Caco-2 (cell line): Measurements from ENCODE around the gene MYL12A. TPM values are rescaled to one million over a fixed set of nuclear protein-coding genes. Genes with fewer than 3 reads are reported as not detected.

Experiments used
- BruUV-seq: library from RNA; stranded (reverse); fragments of 400-500 nt; replicated peaks from 2 replicates; lab custom pipeline; 2021; lab: Mats Ljungman, UMichigan
- CTCF ChIA-PET: fragments of 300-600 bp; sonication (Branson Sonifier 250); formaldehyde crosslinking; loops from one replicate; lab custom pipeline; 2022; ENCODE audit warnings: antibody characterized with exemption; lab: Charles Lee
- POLR2A ChIA-PET: fragments of 300-600 bp; sonication (Branson Sonifier 250); formaldehyde crosslinking; loops from one replicate; lab custom pipeline; 2022; ENCODE audit warnings: antibody characterized with exemption; lab: Charles Lee
- DNase-seq, 2 experiments: peaks; one replicate each; pipeline versions ENCODE4 v3.0.0 to v3.0.0-alpha.2; 2020 to 2022
- H3K27me3 ChIP-seq: replicated peaks from 2 replicates; pipeline ENCODE4 v1.6.0; 2011; ENCODE audit warnings: low read length; ENCODE audit not compliant: control insufficient read depth, insufficient read depth
- H3K36me3 ChIP-seq: 2 replicates; pipeline ENCODE4 v1.5.1; 2011; ENCODE audit warnings: low read length; ENCODE audit not compliant: control insufficient read depth, insufficient read depth
- H3K4me1 ChIP-seq: fragments of 250-450 bp; sonication (Bioruptor Pico); 2 replicates; pipeline ENCODE4 v1.5.1; 2020; ENCODE audit warnings: mild to moderate bottlenecking
- H3K4me3 ChIP-seq: 2 replicates; pipeline ENCODE4 v1.5.1; 2011; ENCODE audit warnings: low read depth, mild to moderate bottlenecking, control low read depth, low read length
- H3K9me3 ChIP-seq: fragments of 250-450 bp; sonication (Bioruptor Pico); 2 replicates; pipeline ENCODE4 v1.5.1; 2020; ENCODE audit warnings: mild to moderate bottlenecking, moderate library complexity
- H3K27ac Mint-ChIP-seq: one replicate; pipeline ENCODE4 v1.8.0; 2022; ENCODE audit warnings: mixed read lengths; ENCODE audit not compliant: unreplicated experiment
- H3K27me3 Mint-ChIP-seq: one replicate; pipeline ENCODE4 v1.8.0; 2022; ENCODE audit warnings: mixed read lengths; ENCODE audit not compliant: insufficient read depth, unreplicated experiment
- H3K36me3 Mint-ChIP-seq: one replicate; pipeline ENCODE4 v1.8.0; 2022; ENCODE audit warnings: mild to moderate bottlenecking, mixed read lengths; ENCODE audit not compliant: insufficient read depth, unreplicated experiment
- H3K4me1 Mint-ChIP-seq: one replicate; pipeline ENCODE4 v1.8.0; 2022; ENCODE audit warnings: low read depth, mixed read lengths; ENCODE audit not compliant: unreplicated experiment
- H3K4me3 Mint-ChIP-seq: one replicate; pipeline ENCODE4 v1.8.0; 2022; ENCODE audit warnings: mild to moderate bottlenecking, moderate library complexity, mixed read lengths; ENCODE audit not compliant: unreplicated experiment
- H3K9me3 Mint-ChIP-seq: one replicate; pipeline ENCODE4 v1.8.0; 2022; ENCODE audit warnings: mixed read lengths; ENCODE audit not compliant: unreplicated experiment
- CTCF ChIP-seq, 2 experiments: fragments of 200-600 bp in 1 of 2; IDR thresholded peaks; 1 replicate in 1 of 2; 2 replicates in 1 of 2; pipeline versions ENCODE4 v1.5.1 to v1.8.0; 2011 to 2022; ENCODE audit warnings: antibody characterized with exemption in 1 of 2, control low read depth in 1 of 2, inconsistent platforms in 1 of 2, low read depth in 1 of 2, low read length in 1 of 2, mild to moderate bottlenecking in 1 of 2, moderate library complexity in 1 of 2; ENCODE audit not compliant: insufficient read depth in 1 of 2, severe bottlenecking in 1 of 2, unreplicated experiment in 1 of 2
- intact Hi-C: fragments of 100-400 bp; cut with micrococcal nuclease; formaldehyde crosslinking; loops from one replicate; pipeline ENCODE4 v1.10.0; 2022; ENCODE audit not compliant: unreplicated experiment
- total RNA-seq: library from RNA; stranded (reverse); gene quantifications from 2 replicates; pipeline ENCODE4 v1.2.3, GENCODE V29; 2022

The MYL12A gene
- total RNA-seq, 1 experiment from 2014 or later, result 272 TPM

GRCh38 chr18:3297025-3297984, 49.7 kb downstream of the MYL12A start:
- POLR2A ChIA-PET, result interaction anchor here (0.6 to 1.4 kb wide), 9 partner anchors 34 to 474 kb away, joined by 3 to 13 read pairs (median 5); no protein-coding TSS in a partner anchor
- Histone ChIP-seq H3K27me3 (no peaks in the 10 kb centered on the region), H3K36me3 (no peaks in the 10 kb centered on the region), H3K9me3 (0 out of 2 replicates have a peak, but pooled peaks cover 6% of the 10 kb centered on the region), H3K4me1 (no peaks in the 10 kb centered on the region), H3K4me3 (peak overlapping the region; percentile 70)
- Mint-ChIP-seq H3K27me3 (peaks cover 4% of the 10 kb centered on the region), H3K9me3 (peaks cover 24% of the 10 kb centered on the region), H3K4me3 (peak overlapping the region; percentile 93), H3K27ac (peak overlapping the region; percentile 89), H3K4me1 (peaks cover 7% of the 10 kb centered on the region), H3K36me3 (peaks cover 21% of the 10 kb centered on the region)
- CTCF ChIA-PET, result interaction anchor here (0.6 to 1.9 kb wide), 14 partner anchors 9 to 368 kb away, joined by 3 to 18 read pairs (median 3); no protein-coding TSS in a partner anchor
- intact Hi-C loops, result loop anchor here (1.0 to 5.0 kb wide), 4 partner anchors 86 to 370 kb away; no protein-coding TSS in a partner anchor
- TF ChIP-seq CTCF (IDR thresholded peaks at IDR 0.05; ENCODE audit: insufficient read depth in 1 of 2, low read depth in 1 of 2, low read length in 1 of 2, severe bottlenecking in 1 of 2, unreplicated experiment in 1 of 2), result peak; percentile 87 to 94
- BruUV-seq, result TSS peak; percentile 82
- peak; percentile 94 to 95 for DNase-seq

DNA sequence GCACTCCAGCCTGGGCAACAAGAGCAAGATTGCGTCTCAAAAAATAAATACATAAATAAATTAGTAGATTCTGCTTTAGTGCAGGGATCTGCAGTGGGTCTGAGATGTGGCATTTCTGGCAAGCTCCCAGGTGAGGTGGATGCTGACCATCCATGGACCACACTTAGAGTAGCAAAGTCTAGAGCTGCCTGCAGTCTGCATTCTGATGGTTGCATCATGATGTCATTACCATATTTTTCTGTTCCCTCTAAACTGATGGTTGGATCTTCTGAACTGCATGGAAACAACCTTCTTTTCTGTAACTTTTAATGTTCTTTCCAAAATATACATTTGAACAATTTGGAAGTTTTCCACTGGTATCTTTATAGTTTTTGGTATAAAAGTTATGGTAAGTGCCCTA, 57.2 kb downstream of the MYL12A start:
- H3K9me3 Mint-ChIP-seq, result no peaks in the 10 kb centered on the region
- Histone ChIP-seq H3K4me3 (no peak overlapping the region), H3K36me3 (no peaks in the 10 kb centered on the region), H3K4me1 (no peaks in the 10 kb centered on the region), H3K27me3 (no peaks in the 10 kb centered on the region), H3K9me3 (0 out of 2 replicates have a peak, but pooled peaks cover 3% of the 10 kb centered on the region)
- intact Hi-C loops, result no loop called here
- no peaks in the 10 kb centered on the region for H3K36me3 Mint-ChIP-seq
- H3K4me3 Mint-ChIP-seq, result no peak overlapping the region
- no peak overlapping the region for H3K27ac Mint-ChIP-seq
- DNase-seq, result no peak
- TF ChIP-seq CTCF (IDR thresholded peaks at IDR 0.05; ENCODE audit: insufficient read depth in 1 of 2, low read depth in 1 of 2, low read length in 1 of 2, severe bottlenecking in 1 of 2, unreplicated experiment in 1 of 2), result no peak
- peaks cover 6% of the 10 kb centered on the region for H3K4me1 Mint-ChIP-seq
- ChIA-PET CTCF (no interaction called here), POLR2A (no interaction called here)
- BruUV-seq, result no TSS peak
- peaks cover 2% of the 10 kb centered on the region for H3K27me3 Mint-ChIP-seq

- DNase-seq, result no peak
- CTCF ChIA-PET, result interaction anchor here (1.0 kb wide), 1 partner anchor 8 kb away, joined by 4 read pairs; no protein-coding TSS in a partner anchor
- no peaks in the 10 kb centered on the region for H3K4me1 ChIP-seq
- H3K4me1 Mint-ChIP-seq, result peaks cover 6% of the 10 kb centered on the region
- POLR2A ChIA-PET, result no interaction called here
- H3K27me3 ChIP-seq, result no peaks in the 10 kb centered on the region
- intact Hi-C loops, result no loop called here
- no peaks in the 10 kb centered on the region for H3K9me3 ChIP-seq
- H3K36me3 ChIP-seq, result no peaks in the 10 kb centered on the region
- no peak overlapping the region for H3K4me3 ChIP-seq
- no peak overlapping the region for H3K4me3 Mint-ChIP-seq
- no peaks in the 10 kb centered on the region for H3K36me3 Mint-ChIP-seq
- H3K27me3 Mint-ChIP-seq, result no peaks in the 10 kb centered on the region
- no peaks in the 10 kb centered on the region for H3K9me3 Mint-ChIP-seq
- no peak overlapping the region for H3K27ac Mint-ChIP-seq
- no peak for TF ChIP-seq CTCF (IDR thresholded peaks at IDR 0.05; ENCODE audit: insufficient read depth in 1 of 2, low read depth in 1 of 2, low read length in 1 of 2, severe bottlenecking in 1 of 2, unreplicated experiment in 1 of 2)
- no TSS peak for BruUV-seq
Measured at GRCh38 chr18:3305354-3305762, 57.8 kb downstream of the MYL12A start.
